Femur (tissue), 1 donor: ENCODE results near the gene ZSCAN32.

Experiments used
- DNase-seq: peaks from one replicate; pipeline ENCODE4 v3.0.0-alpha.2; 2017

The ZSCAN32 gene

DNA sequence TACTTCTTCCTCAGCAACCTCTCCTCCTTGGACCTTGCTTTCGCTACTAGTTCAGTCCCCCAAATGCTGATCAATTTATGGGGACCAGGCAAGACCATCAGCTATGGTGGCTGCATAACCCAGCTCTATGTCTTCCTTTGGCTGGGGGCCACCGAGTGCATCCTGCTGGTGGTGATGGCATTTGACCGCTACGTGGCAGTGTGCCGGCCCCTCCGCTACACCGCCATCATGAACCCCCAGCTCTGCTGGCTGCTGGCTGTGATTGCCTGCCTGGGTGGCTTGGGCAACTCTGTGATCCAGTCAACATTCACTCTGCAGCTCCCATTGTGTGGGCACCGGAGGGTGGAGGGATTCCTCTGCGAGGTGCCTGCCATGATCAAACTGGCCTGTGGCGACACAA, 44.7 kb downstream of the ZSCAN32 start:
- DNase-seq, result no peak

DNA sequence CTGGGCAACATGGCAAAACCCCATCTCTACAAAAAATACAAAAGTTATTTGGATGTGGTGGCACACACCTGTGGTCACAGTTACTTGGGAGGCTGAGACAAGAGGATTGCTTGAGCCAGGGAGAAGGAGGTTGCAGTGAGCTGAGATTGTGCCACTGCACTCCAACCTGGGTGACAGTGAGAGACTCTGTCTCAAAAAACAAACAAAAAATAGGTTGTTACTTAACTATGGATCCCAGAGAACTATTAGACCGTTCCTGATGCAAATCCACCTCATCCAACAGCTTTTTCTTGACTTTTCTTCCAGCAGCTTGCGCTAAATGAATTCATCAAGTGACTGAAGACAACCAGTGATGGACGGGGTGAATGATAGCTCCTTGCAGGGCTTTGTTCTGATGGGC, 45.2 kb downstream of the ZSCAN32 start, which contains the start of gene OR2C1:
OR2C1 (plus strand) TSS at position 301 of the 400 bp plus-strand sequence; CDS start at position 353, 52 bp downstream.
- DNase-seq, result no peak

DNA sequence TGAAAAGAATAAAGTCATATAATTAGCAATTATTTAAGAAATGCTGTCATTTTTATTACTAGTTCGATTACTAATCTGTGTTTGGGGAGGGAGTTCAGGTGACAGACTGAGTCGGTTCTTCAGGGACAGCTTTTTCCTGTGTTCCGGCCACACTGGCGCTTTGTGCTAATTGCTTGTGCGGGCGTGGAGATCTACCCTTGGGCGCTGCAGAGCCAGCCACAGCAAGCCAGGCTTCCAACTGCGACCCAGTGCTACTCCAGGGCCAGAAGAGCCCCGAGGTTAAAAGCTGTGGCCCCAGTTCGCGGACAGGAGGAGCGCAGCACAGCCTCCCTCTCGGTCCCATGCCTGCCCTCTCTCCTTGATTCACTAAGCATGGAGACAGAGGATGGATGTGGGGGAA, 51.6 kb downstream of the ZSCAN32 start:
- no peak for DNase-seq

DNA sequence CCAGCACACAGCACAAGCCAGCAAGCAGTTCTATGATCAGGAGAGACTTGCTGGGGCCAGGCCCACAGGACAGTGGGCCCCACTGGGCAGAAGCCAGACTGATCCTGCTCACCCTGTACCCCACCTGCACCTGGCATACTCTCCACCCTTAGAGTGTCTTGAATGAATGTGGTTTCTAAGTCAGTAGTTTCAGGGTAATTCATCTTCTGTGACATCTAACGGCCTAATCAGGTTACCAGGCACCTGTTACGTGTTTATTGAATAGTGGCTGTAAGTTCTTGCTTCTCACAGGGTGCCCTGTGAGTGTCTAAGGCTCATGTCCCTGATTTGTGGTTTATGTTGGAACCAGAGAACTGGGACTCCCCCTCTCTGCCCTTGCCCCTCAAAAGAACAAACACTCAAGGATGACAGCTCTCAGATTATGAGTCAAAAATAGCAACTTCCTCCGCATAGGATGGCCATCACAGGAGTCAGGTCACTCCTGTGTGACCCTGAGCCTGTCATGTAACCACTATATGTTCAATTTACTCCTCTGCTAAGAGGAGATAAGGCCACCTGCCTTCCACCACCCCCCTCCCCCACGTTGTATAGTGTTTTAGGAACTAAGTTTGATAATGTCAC, 52.1 kb downstream of the ZSCAN32 start:
- no peak for DNase-seq

DNA sequence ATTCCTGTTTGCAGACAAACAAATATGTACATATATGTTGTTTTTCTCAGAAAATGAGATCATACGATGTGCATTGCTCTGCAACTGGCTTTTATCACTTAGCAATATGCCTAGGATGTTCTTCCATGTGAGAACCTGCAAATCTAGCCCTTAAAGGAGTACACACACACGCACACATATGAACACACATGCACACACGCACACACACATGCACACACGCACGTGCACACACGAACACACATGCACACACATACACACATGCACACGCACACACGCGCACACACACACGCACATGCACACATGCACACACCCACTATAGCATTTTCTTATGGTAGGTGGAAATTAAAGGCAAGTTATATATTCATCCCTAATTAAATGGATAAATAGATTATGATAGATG, 53.2 kb downstream of the ZSCAN32 start:
- DNase-seq, result no peak

DNA sequence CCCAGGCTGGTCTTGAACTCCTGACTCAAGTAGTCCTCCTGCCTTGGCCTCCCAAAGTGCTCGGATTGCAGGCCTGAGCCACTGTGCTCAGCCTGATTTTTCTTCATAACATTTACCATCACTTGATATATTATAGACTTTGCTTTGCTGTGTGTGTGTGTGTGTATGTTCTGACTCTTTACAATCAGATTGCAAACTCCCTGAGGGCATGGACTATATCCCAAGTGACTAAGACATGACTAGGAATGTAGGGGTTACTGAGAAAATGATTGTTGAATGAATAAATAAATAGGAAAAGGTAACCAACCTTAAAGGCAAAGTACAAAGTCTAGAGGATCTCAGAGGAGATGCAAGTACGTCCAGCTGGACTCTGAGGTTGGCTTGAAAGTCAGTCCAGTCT, 54.8 kb downstream of the ZSCAN32 start:
- no peak for DNase-seq
